ENCODE results near the gene ARHGAP32. TPM values are rescaled to one million over a fixed set of nuclear protein-coding genes. Genes with fewer than 3 reads are reported as not detected.

The ARHGAP32 gene
- total RNA-seq, 4 donors from 2014 or later, result 49.1 to 54.9 (median 49.3) TPM

DNA sequence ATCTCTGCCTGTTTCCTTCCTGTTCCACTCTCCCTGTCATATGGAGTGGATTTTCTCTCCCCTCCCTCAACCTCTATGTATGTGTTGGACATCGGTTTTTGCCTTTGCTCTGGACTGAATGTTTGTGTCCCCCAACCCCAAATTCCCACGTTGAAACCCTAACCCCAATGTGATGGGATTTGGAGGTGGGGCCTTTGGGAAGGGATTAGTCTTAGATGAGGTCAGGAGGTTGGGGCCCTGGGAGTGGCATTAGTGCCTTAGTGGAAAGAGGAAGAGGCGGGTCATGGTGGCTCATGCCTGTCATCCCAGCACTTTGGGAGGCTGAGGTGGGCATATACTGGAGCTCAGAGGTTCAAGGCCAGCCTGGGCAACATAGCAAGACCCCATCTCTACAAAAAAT, 261.1 kb downstream of the ARHGAP32 start:
- no peak for TF ChIP-seq POLR2A (IDR thresholded peaks at IDR 0.05)
- TF ChIP-seq, protein P1, sequence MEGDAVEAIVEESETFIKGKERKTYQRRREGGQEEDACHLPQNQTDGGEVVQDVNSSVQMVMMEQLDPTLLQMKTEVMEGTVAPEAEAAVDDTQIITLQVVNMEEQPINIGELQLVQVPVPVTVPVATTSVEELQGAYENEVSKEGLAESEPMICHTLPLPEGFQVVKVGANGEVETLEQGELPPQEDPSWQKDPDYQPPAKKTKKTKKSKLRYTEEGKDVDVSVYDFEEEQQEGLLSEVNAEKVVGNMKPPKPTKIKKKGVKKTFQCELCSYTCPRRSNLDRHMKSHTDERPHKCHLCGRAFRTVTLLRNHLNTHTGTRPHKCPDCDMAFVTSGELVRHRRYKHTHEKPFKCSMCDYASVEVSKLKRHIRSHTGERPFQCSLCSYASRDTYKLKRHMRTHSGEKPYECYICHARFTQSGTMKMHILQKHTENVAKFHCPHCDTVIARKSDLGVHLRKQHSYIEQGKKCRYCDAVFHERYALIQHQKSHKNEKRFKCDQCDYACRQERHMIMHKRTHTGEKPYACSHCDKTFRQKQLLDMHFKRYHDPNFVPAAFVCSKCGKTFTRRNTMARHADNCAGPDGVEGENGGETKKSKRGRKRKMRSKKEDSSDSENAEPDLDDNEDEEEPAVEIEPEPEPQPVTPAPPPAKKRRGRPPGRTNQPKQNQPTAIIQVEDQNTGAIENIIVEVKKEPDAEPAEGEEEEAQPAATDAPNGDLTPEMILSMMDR (IDR thresholded peaks at IDR 0.05), result no peak
- WGBS, 2 donors, result 71 to 91% methylated on average over 3 of the region's 3 CpGs
- intact Hi-C loops (cut with DNase I; ENCODE audit: low total_unique reads), result no loop called here
- H3K4me3 ChIP-seq (ENCODE audit: low read depth, poor library complexity, severe bottlenecking), result no peak overlapping the region
- no peak for DNase-seq (ENCODE audit: low spot score in 2 of 2)

DNA sequence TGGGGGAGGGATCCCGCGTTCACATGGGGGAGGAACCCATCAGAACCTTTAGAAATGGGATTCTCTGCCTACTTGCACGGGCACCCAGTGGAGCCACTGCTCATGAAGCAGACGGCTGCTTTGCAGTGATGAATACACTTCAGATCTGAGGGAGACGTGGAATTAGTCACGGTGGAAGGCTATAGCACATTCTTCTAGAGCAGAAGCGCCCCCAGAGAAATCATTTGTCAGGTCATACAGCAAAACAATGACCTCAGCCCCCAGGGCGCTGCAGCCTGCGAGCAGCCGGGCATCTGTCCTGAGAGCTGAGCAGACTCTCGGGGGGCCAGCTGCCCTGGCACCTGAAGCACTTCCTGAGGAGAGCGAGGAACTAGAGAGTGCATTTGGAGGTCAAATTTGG, 262.1 kb downstream of the ARHGAP32 start:
- intact Hi-C loops (cut with DNase I; ENCODE audit: low total_unique reads), result no loop called here
- 72% methylated on average over 12 of the region's 12 CpGs for WGBS, 2 donors
- no peak for TF ChIP-seq POLR2A (IDR thresholded peaks at IDR 0.05)
- TF ChIP-seq, protein P1 (IDR thresholded peaks at IDR 0.05), result no peak
- DNase-seq (ENCODE audit: low spot score in 2 of 2), result no peak
- no peak overlapping the region for H3K4me3 ChIP-seq (ENCODE audit: low read depth, poor library complexity, severe bottlenecking)

DNA sequence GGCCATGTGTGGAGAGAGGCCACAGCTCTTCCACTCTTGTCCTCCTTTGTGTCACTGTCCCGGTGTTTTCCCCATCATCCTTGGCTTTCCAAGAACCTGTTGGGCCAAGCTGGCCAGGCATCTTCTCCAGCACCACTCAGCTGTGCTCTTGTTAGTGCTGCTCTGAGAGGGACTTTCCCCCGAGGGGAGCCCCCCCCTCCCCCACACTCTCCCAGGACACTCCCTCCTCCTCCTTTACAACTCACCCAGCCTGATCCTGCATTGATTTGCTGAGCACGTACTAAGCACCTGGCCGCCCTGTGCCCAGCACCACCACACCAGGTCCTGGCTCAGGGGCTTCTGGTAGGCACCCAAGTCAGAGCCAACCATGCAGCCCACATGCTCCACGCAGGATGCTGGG, 262.7 kb downstream of the ARHGAP32 start:
- no peak for TF ChIP-seq POLR2A (IDR thresholded peaks at IDR 0.05)
- TF ChIP-seq, protein P1 (IDR thresholded peaks at IDR 0.05), result no peak
- no peak overlapping the region for H3K4me3 ChIP-seq (ENCODE audit: low read depth, poor library complexity, severe bottlenecking)
- DNase-seq (ENCODE audit: low spot score in 2 of 2), result no peak
- WGBS, 2 donors, result 69 to 72% methylated on average over 5 of the region's 5 CpGs
- intact Hi-C loops (cut with DNase I; ENCODE audit: low total_unique reads), result no loop called here

DNA sequence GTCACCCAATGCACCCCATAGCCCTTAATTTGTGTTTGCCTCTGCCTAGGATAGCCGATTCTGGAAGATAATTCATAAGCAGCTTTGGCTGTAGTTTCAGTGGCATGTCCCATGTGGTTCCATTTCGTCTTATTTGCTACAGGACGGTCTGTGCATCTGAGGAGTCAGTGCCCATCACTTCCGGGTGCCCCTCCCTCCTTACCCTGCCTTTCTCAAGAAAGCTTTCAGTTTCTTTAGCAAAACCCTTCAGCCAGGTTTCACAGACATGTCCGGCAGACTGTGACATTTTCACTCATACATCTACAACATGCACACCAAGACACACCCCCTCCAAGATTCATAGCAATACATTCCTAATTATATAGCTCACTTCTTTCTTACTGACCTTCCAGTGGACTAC, 263.7 kb downstream of the ARHGAP32 start:
- H3K4me3 ChIP-seq (ENCODE audit: low read depth, poor library complexity, severe bottlenecking), result no peak overlapping the region
- TF ChIP-seq, protein P1 (IDR thresholded peaks at IDR 0.05), result no peak
- no peak for TF ChIP-seq POLR2A (IDR thresholded peaks at IDR 0.05)
- intact Hi-C loops (cut with DNase I; ENCODE audit: low total_unique reads), result no loop called here
- DNase-seq (ENCODE audit: low spot score in 2 of 2), result no peak
- 51 to 56% methylated on average over 5 of the region's 5 CpGs for WGBS, 2 donors

DNA sequence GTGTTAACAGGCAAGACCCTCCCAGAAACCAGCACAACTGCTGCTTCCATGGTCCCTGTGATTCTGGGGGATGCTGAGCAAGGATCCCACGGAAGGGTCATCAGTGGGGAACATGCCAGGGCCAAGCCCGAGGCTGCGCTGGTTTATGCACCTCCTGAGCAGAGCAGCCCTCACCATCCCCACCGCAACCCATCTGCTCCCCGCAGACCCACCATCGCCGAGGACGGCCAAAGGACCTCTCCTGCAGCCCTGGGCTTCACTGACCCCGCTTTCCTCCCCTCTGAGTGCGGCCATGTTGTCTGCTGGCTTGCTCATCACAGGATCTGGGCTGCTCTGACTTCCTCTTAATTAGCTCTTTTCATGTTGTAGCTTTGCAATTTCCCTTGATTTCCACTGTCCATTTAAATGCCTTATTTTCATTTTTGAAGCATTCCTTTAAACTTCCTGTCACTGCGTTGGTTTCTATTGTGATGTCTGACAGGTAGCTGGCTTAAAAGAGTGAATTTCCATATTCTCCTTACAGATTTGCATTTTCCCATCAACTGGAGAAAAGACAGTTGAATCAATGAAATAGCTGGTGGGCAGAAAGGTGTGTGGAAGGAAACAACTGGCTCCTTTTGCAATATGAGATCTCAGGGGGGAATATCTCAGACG, 264.3 kb downstream of the ARHGAP32 start:
- DNase-seq (ENCODE audit: low spot score in 2 of 2), result no peak
- 80 to 83% methylated on average over 12 of the region's 12 CpGs for WGBS, 2 donors
- intact Hi-C loops (cut with DNase I; ENCODE audit: low total_unique reads), result no loop called here
- TF ChIP-seq, protein P1 (IDR thresholded peaks at IDR 0.05), result no peak
- TF ChIP-seq POLR2A (IDR thresholded peaks at IDR 0.05), result no peak
- H3K4me3 ChIP-seq (ENCODE audit: low read depth, poor library complexity, severe bottlenecking), result no peak overlapping the region

DNA sequence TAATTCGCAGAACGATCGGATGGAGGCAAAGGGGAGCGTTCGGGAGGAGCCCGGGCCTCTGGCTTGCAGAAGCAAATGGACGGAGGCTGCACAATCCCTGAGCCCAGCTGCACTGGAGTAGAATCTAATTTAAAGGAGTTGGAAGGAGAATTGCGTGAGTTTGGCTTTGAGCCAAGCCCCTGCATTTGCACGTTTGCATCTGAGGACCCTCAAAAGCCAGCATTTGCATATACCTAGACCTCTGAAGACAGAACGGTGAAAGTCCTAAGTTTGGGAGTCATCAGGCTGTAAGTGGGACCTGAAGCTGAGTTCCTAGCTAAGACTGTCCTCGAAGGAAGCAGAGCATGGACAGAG, 265.0 kb downstream of the ARHGAP32 start:
- TF ChIP-seq, protein P1 (IDR thresholded peaks at IDR 0.05), result no peak
- TF ChIP-seq POLR2A (IDR thresholded peaks at IDR 0.05), result no peak
- WGBS, 2 donors, result 72 to 79% methylated on average over 11 of the region's 11 CpGs
- intact Hi-C loops (cut with DNase I; ENCODE audit: low total_unique reads), result no loop called here
- no peak for DNase-seq (ENCODE audit: low spot score in 2 of 2)
- no peak overlapping the region for H3K4me3 ChIP-seq (ENCODE audit: low read depth, poor library complexity, severe bottlenecking)

All from lower leg skin (tissue), 4 donors.